GM12801 (cell line): ENCODE data around the gene PKHD1.

Experiments used
- CTCF ChIP-seq: IDR thresholded peaks from one replicate; pipeline ENCODE4 v1.5.1; 2011; ENCODE audit warnings: control low read depth; ENCODE audit not compliant: insufficient read length; ENCODE audit errors: extremely low read depth

Gene PKHD1

GRCh38 chr6:51616243-51616642, 471.2 kb downstream of the PKHD1 start:
- TF ChIP-seq CTCF, result no peak

GRCh38 chr6:51614725-51615124, 472.7 kb downstream of the PKHD1 start:
- no peak for TF ChIP-seq CTCF

- no peak for TF ChIP-seq CTCF
These were observed 473.9 kb downstream of the PKHD1 start for GRCh38 chr6:51613558-51613957.

GRCh38 chr6:51608932-51609331, 478.5 kb downstream of the PKHD1 start:
- no peak for TF ChIP-seq CTCF

GRCh38 chr6:51608383-51608782, 479.0 kb downstream of the PKHD1 start:
- no peak for TF ChIP-seq CTCF

- no peak for TF ChIP-seq CTCF
These were observed 486.9 kb downstream of the PKHD1 start for GRCh38 chr6:51600514-51600913.

GRCh38 chr6:51598171-51598570, 489.2 kb downstream of the PKHD1 start:
- TF ChIP-seq CTCF, result no peak

GRCh38 chr6:51594981-51595380, 492.4 kb downstream of the PKHD1 start:
- TF ChIP-seq CTCF, result no peak
